ENCODE results near the gene ANO2.

DNA sequence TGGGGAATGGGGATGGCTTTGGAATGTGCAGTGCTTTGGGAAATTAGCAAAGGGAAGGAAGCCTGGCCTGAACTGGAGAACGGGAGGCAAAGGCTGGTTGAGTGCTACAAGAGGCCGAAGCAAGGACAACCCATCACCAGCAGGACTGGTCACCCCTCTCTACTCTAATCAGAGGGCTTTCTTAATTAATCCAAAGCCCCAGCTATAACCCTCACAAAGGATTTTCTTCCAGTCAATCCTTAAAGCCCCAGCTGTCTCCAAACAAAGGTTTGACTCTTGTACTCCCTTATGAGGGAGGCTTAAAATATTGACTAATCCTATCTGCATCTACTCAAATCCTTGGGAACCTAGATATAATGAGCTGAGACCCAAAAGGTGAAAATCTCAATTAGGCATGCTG is 256.8 kb downstream of the ANO2 start:
- TF ChIP-seq, protein P1, sequence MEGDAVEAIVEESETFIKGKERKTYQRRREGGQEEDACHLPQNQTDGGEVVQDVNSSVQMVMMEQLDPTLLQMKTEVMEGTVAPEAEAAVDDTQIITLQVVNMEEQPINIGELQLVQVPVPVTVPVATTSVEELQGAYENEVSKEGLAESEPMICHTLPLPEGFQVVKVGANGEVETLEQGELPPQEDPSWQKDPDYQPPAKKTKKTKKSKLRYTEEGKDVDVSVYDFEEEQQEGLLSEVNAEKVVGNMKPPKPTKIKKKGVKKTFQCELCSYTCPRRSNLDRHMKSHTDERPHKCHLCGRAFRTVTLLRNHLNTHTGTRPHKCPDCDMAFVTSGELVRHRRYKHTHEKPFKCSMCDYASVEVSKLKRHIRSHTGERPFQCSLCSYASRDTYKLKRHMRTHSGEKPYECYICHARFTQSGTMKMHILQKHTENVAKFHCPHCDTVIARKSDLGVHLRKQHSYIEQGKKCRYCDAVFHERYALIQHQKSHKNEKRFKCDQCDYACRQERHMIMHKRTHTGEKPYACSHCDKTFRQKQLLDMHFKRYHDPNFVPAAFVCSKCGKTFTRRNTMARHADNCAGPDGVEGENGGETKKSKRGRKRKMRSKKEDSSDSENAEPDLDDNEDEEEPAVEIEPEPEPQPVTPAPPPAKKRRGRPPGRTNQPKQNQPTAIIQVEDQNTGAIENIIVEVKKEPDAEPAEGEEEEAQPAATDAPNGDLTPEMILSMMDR (IDR thresholded peaks at IDR 0.05; ENCODE audit: poor library complexity, severe bottlenecking) = no peak
- TF ChIP-seq RAD21 (conservative IDR thresholded peaks at IDR 0.05) = no peak
- TF ChIP-seq SMC3 (conservative IDR thresholded peaks at IDR 0.05; ENCODE audit: poor library complexity) = no peak
- no peak for TF ChIP-seq POLR2AphosphoS5 (IDR thresholded peaks at IDR 0.05)
- TF ChIP-seq MXI1 (conservative IDR thresholded peaks at IDR 0.05; ENCODE audit: poor library complexity, severe bottlenecking) = no peak
- no peak for TF ChIP-seq TAF1 (IDR thresholded peaks at IDR 0.05; ENCODE audit: low read depth)
- TF ChIP-seq EZH2 (IDR thresholded peaks at IDR 0.05; ENCODE audit: borderline replicate concordance, insufficient read depth, low read length, poor library complexity, severe bottlenecking) = no peak
- TF ChIP-seq, protein P2, sequence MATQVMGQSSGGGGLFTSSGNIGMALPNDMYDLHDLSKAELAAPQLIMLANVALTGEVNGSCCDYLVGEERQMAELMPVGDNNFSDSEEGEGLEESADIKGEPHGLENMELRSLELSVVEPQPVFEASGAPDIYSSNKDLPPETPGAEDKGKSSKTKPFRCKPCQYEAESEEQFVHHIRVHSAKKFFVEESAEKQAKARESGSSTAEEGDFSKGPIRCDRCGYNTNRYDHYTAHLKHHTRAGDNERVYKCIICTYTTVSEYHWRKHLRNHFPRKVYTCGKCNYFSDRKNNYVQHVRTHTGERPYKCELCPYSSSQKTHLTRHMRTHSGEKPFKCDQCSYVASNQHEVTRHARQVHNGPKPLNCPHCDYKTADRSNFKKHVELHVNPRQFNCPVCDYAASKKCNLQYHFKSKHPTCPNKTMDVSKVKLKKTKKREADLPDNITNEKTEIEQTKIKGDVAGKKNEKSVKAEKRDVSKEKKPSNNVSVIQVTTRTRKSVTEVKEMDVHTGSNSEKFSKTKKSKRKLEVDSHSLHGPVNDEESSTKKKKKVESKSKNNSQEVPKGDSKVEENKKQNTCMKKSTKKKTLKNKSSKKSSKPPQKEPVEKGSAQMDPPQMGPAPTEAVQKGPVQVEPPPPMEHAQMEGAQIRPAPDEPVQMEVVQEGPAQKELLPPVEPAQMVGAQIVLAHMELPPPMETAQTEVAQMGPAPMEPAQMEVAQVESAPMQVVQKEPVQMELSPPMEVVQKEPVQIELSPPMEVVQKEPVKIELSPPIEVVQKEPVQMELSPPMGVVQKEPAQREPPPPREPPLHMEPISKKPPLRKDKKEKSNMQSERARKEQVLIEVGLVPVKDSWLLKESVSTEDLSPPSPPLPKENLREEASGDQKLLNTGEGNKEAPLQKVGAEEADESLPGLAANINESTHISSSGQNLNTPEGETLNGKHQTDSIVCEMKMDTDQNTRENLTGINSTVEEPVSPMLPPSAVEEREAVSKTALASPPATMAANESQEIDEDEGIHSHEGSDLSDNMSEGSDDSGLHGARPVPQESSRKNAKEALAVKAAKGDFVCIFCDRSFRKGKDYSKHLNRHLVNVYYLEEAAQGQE (IDR thresholded peaks at IDR 0.05; ENCODE audit: borderline replicate concordance) = no peak

All from neural cell (in vitro differentiated cells).